ENCODE data around the gene MPDU1.

MPDU1 gene

GRCh38 chr17:7572588-7573323, 10.9 kb upstream of the MPDU1 start:
- H3K27ac ChIP-seq, result peak overlapping the region; percentile 99
- DNase-seq (ENCODE audit: low spot score), result peak; percentile 100
- TF ChIP-seq CTCF (IDR thresholded peaks at IDR 0.05), result no peak
- H3K4me3 ChIP-seq, result peak overlapping the region; percentile 92

GRCh38 chr17:7573324-7574080, 10.2 kb upstream of the MPDU1 start:
- DNase-seq (ENCODE audit: low spot score), result peak; percentile 94
- no peak for TF ChIP-seq CTCF (IDR thresholded peaks at IDR 0.05)

GRCh38 chr17:7574176-7574953, 9.3 kb upstream of the MPDU1 start:
- H3K27ac ChIP-seq, result peak overlapping the region; percentile 99
- peak overlapping the region; percentile 92 for H3K4me3 ChIP-seq
- TF ChIP-seq CTCF (IDR thresholded peaks at IDR 0.05), result no peak
- no peak for DNase-seq (ENCODE audit: low spot score)

More at GRCh38 chr17:7573324-7574080, 10.2 kb upstream of the MPDU1 start:
- peak overlapping the region; percentile 92 for H3K4me3 ChIP-seq
- H3K27ac ChIP-seq, result peak overlapping the region; percentile 99

- DNase-seq (ENCODE audit: low spot score), result no peak
- Histone ChIP-seq H3K27ac (peak overlapping the region in 1 of 2 donors; percentile 3), H3K4me3 (peak overlapping the region; percentile 92)
- TF ChIP-seq CTCF (IDR thresholded peaks at IDR 0.05), result no peak
Measured at GRCh38 chr17:7575481-7575883, 8.2 kb upstream of the MPDU1 start.

- Histone ChIP-seq H3K27ac (peak overlapping the region in 1 of 2 donors; percentile 3), H3K4me3 (peak overlapping the region; percentile 92)
- no peak for TF ChIP-seq CTCF (IDR thresholded peaks at IDR 0.05)
- DNase-seq (ENCODE audit: low spot score), result no peak
Measured at GRCh38 chr17:7575959-7576358, 7.7 kb upstream of the MPDU1 start.

- Histone ChIP-seq H3K4me3 (no peak overlapping the region), H3K27ac (no peak overlapping the region)
- TF ChIP-seq CTCF (IDR thresholded peaks at IDR 0.05), result no peak
- no peak for DNase-seq (ENCODE audit: low spot score)
Measured at GRCh38 chr17:7576432-7576937, 7.2 kb upstream of the MPDU1 start.

Measured in coronary artery (tissue), 2 donors.